MM.1S (cell line): ENCODE measurements around the gene EXOC3.

ENCODE experiments used
- DNase-seq: peaks from one replicate; pipeline ENCODE4 v3.0.0-alpha.2; 2015
- H2AFZ ChIP-seq: fragments of 300-600 bp; sonication (generic); 2 replicates; pipeline ENCODE4 v1.6.0; 2016; ENCODE audit warnings: antibody characterized with exemption, low read length
- H3F3A ChIP-seq: fragments of 300-600 bp; sonication (generic); 2 replicates; pipeline ENCODE4 v1.6.1; 2016; ENCODE audit warnings: mild to moderate bottlenecking, antibody characterized with exemption, low read length, moderate library complexity, mixed read lengths; ENCODE audit not compliant: insufficient read depth
- H3K27ac ChIP-seq: fragments of 300-600 bp; sonication (generic); 2 replicates; pipeline ENCODE4 v1.5.1; 2016; ENCODE audit warnings: mild to moderate bottlenecking, low read length
- H3K27me3 ChIP-seq: fragments of 300-600 bp; sonication (generic); replicated peaks from 2 replicates; pipeline ENCODE4 v1.6.0; 2016; ENCODE audit warnings: low read length; ENCODE audit not compliant: insufficient read depth
- H3K36me3 ChIP-seq: fragments of 300-600 bp; sonication (generic); replicated peaks from 2 replicates; pipeline ENCODE4 v1.6.1; 2016; ENCODE audit warnings: mild to moderate bottlenecking, low read length, mixed read lengths; ENCODE audit not compliant: insufficient read depth
- H3K4me1 ChIP-seq: fragments of 300-600 bp; sonication (generic); 2 replicates; pipeline ENCODE4 v1.6.1; 2016; ENCODE audit warnings: low read length, mixed read lengths
- H3K4me2 ChIP-seq: fragments of 300-600 bp; sonication (generic); 2 replicates; pipeline ENCODE4 v1.6.0; 2016; ENCODE audit warnings: low read depth, low read length
- H3K4me3 ChIP-seq: fragments of 300-600 bp; sonication (generic); 2 replicates; pipeline ENCODE4 v1.5.1; 2016; ENCODE audit warnings: low read length, mixed read lengths
- H3K79me2 ChIP-seq: fragments of 300-600 bp; sonication (generic); 2 replicates; pipeline ENCODE4 v1.6.1; 2016; ENCODE audit warnings: mixed run types, low read length, mixed read lengths
- H3K9ac ChIP-seq: fragments of 300-600 bp; sonication (generic); 2 replicates; pipeline ENCODE4 v1.6.1; 2016; ENCODE audit warnings: low read length, mixed read lengths
- H3K9me2 ChIP-seq: fragments of 300-600 bp; sonication (generic); replicated peaks from 2 replicates; pipeline ENCODE4 v1.6.1; 2016; ENCODE audit warnings: mild to moderate bottlenecking, low read length, mixed read lengths; ENCODE audit not compliant: insufficient read depth
- H3K9me3 ChIP-seq: fragments of 300-600 bp; sonication (generic); replicated peaks from 2 replicates; pipeline ENCODE4 v1.6.1; 2016; ENCODE audit warnings: mild to moderate bottlenecking, low read length, mixed read lengths; ENCODE audit not compliant: insufficient read depth
- H4K20me1 ChIP-seq: fragments of 300-600 bp; sonication (generic); 2 replicates; pipeline ENCODE4 v1.6.1; 2016; ENCODE audit warnings: mild to moderate bottlenecking, low read length, moderate library complexity, mixed read lengths; ENCODE audit not compliant: insufficient read depth
- EZH2 ChIP-seq: fragments of 300-600 bp; sonication (generic); optimal IDR thresholded peaks from 2 replicates; pipeline ENCODE3; 2017; ENCODE audit warnings: low read depth, mild to moderate bottlenecking, antibody characterized with exemption, low read length, mixed read lengths
- EZH2phosphoT487 ChIP-seq: fragments of 300-600 bp; sonication (generic); IDR thresholded peaks from 2 replicates; pipeline ENCODE4 v1.6.1; 2018; ENCODE audit warnings: antibody characterized with exemption, low read length
- TF ChIP-seq, protein P1 (sequence below): fragments of 300-600 bp; sonication (generic); IDR thresholded peaks from 2 replicates; pipeline ENCODE4 v1.5.1; 2016; ENCODE audit warnings: antibody characterized with exemption, low read length, mixed read lengths

Gene EXOC3

DNA sequence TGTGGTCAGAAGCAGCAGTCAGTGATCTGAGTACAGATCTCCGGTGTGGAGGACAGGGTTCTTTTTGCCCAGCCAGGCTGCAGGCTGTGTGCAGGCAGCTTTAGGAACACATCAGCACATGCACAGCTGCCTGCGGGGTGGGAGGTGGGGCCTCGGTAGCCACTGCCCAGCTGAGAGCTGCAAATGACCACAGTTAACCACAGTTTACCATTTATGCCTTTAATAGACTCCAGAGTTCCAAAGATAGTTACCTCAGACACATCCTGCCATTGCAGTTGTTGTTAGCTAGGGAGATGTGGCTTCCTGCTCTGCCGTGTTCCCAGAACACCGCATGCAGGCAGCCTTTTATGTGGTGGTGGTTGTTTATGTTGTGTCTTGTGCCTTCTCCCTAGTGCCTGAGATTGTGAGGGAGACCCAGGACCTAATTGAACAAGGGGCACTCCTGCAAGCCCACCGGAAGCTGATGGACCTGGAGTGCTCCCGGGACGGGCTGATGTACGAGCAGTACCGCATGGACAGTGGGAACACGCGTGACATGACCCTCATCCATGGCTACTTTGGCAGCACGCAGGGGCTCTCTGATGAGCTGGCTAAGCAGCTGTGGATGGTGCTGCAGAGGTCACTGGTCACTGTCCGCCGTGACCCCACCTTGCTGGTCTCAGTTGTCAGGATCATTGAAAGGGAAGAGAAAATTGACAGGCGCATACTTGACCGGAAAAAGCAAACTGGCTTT lies 10.2 kb downstream of the EXOC3 start:
- Histone ChIP-seq H3K27ac (no peak overlapping the region), H3K4me1 (no peaks in the 10 kb centered on the region), H3F3A (no peaks in the 10 kb centered on the region), H3K4me2 (no peak overlapping the region), H4K20me1 (no peaks in the 10 kb centered on the region), H2AFZ (no peak overlapping the region), H3K36me3 (peaks cover 12% of the 10 kb centered on the region), H3K79me2 (peaks cover 58% of the 10 kb centered on the region), H3K9ac (no peak overlapping the region), H3K9me3 (no peaks in the 10 kb centered on the region), H3K9me2 (no peaks in the 10 kb centered on the region), H3K27me3 (no peaks in the 10 kb centered on the region), H3K4me3 (no peak overlapping the region)
- TF ChIP-seq, protein P1, sequence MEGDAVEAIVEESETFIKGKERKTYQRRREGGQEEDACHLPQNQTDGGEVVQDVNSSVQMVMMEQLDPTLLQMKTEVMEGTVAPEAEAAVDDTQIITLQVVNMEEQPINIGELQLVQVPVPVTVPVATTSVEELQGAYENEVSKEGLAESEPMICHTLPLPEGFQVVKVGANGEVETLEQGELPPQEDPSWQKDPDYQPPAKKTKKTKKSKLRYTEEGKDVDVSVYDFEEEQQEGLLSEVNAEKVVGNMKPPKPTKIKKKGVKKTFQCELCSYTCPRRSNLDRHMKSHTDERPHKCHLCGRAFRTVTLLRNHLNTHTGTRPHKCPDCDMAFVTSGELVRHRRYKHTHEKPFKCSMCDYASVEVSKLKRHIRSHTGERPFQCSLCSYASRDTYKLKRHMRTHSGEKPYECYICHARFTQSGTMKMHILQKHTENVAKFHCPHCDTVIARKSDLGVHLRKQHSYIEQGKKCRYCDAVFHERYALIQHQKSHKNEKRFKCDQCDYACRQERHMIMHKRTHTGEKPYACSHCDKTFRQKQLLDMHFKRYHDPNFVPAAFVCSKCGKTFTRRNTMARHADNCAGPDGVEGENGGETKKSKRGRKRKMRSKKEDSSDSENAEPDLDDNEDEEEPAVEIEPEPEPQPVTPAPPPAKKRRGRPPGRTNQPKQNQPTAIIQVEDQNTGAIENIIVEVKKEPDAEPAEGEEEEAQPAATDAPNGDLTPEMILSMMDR = no peak
- TF ChIP-seq EZH2phosphoT487 = no peak
- TF ChIP-seq EZH2 = no peak
- no peak for DNase-seq

DNA sequence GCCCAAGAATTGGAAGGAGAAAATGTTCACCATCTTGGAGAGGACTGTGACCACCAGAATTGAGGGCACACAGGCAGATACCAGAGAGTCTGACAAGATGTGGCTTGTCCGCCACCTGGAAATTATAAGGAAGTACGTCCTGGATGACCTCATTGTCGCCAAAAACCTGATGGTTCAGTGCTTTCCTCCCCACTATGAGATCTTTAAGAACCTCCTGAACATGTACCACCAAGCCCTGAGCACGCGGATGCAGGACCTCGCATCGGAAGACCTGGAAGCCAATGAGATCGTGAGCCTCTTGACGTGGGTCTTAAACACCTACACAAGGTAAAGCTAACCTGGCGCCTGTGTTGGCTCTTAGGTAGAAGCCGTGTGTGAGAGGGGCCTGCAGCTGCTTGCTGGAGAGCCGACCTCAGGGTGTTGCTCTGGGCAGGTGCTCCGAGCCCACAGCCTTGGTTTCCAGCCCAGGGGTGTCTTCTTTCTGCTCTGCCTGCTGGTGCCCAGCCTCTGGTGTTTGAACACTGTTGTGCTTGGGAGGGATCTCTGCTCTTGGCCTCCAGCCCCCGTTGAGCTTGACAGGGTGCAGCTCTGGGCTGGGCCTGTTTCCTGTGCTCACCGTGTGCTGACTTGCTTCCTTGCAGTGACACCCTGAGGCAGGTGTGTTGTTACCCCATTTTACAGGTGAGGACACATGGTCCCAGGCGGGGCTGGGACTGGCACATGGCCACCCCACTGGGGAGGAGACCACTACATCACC lies 10.9 kb downstream of the EXOC3 start:
- no peaks in the 10 kb centered on the region for H3F3A ChIP-seq
- H3K4me2 ChIP-seq = no peak overlapping the region
- no peak overlapping the region for H2AFZ ChIP-seq
- H3K9me3 ChIP-seq = no peaks in the 10 kb centered on the region
- H3K27ac ChIP-seq = no peak overlapping the region
- H3K79me2 ChIP-seq = peaks cover 58% of the 10 kb centered on the region
- H3K36me3 ChIP-seq = peaks cover 8% of the 10 kb centered on the region
- TF ChIP-seq EZH2 (no peak), EZH2phosphoT487 (no peak)
- TF ChIP-seq, protein P1 = no peak
- H3K9me2 ChIP-seq = no peaks in the 10 kb centered on the region
- no peak overlapping the region for H3K9ac ChIP-seq
- H3K4me3 ChIP-seq = no peak overlapping the region
- no peak for DNase-seq
- H4K20me1 ChIP-seq = no peaks in the 10 kb centered on the region
- peaks cover 6% of the 10 kb centered on the region for H3K4me1 ChIP-seq
- no peaks in the 10 kb centered on the region for H3K27me3 ChIP-seq

- Histone ChIP-seq H3K9me3 (no peaks in the 10 kb centered on the region), H3K79me2 (peaks cover 52% of the 10 kb centered on the region), H3K9ac (no peak overlapping the region), H3K4me3 (no peak overlapping the region), H3K27me3 (no peaks in the 10 kb centered on the region), H2AFZ (no peak overlapping the region), H4K20me1 (no peaks in the 10 kb centered on the region), H3K36me3 (peaks cover 8% of the 10 kb centered on the region), H3F3A (no peaks in the 10 kb centered on the region), H3K4me2 (no peak overlapping the region), H3K4me1 (peaks cover 7% of the 10 kb centered on the region), H3K9me2 (no peaks in the 10 kb centered on the region), H3K27ac (no peak overlapping the region)
- DNase-seq = no peak
- TF ChIP-seq EZH2 = no peak
- TF ChIP-seq, protein P1 = no peak
- TF ChIP-seq EZH2phosphoT487 = no peak
Observed at GRCh38 chr5:454936-455335, 12.0 kb downstream of the EXOC3 start.
